Activated CD8-positive, alpha-beta memory T cell treated with anti-CD3 and anti-CD28 coated beads for 4 hours (primary cell): ENCODE results near the gene PTPN18.

Source experiments
- DNase-seq, 2 donors: peaks; one replicate each; pipeline ENCODE4 v3.0.0-alpha.2; 2020; ENCODE audit warnings: low read depth in 2 of 2

Gene PTPN18

GRCh38 chr2:130365075-130365474, 9.2 kb downstream of the PTPN18 start:
- DNase-seq, result no peak

DNA sequence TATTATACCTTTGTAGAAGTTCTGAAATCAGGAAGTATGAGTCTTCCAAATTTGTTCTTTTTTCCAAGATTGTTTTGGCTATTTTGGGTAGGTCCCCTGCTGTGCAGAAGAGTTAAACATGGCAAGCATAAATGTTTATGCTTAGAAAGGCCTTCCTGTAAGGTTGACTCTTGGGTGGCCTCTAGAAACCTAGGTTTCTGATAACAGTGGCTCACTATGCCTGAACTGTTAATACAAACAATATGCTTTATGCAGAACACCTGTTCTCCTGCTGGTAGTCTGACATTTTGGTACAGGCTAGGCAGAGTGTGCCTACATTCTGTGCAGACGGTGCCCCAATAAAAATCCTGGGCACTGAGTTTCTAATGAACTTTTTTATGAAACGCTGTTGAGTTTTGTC, 10.1 kb downstream of the PTPN18 start:
- no peak for DNase-seq

DNA sequence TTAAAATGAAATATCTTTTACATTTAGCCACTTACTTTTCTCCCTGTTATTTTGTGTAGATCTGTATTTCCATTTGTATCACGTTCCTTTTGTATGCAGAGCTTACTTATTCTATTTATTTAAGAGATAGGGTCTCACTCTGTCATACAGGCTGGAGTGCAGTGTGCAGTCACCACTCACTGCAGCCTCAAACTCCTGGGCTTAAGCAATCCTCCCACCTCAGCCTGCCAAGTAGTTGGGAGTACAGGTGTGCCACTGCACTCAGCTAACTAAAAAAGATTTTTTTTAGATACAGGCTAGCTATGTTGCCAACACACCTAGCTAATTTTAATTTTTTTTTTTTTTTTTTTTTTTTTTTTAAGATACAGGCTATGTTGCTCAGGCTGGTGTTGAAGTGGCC, 10.9 kb downstream of the PTPN18 start:
- no peak for DNase-seq

- no peak for DNase-seq
These were observed 12.9 kb downstream of the PTPN18 start for GRCh38 chr2:130368786-130369185.

DNA sequence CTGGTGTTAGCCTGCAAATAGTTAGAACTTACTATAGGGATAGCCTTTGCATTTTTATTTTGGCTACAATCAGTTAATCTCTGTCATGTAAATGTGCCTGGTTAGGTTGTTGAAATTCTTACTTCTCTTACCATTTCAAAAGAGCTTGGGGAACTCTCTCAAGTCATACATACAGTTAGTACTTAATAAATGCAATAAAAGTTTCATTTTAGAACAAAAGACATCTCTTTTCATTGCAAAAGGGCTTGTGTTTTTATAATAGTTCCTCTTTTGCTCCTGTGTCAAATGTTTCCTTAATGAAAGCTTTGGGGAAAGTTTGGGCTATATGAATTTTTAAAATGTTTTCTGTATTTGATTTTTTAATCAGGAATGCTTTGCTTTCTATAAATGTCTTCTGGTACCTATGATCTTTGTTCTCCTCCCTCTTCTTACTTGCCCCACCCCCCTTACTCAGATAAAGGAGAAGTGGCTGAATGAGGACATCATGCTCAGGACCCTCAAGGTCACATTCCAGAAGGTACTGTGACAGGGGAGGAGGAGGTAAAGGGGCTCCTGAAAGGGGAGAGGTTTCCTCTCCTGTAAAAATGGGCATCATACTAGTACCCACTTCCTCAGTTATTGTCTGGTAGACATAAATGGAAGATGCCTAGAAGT, 13.6 kb downstream of the PTPN18 start:
- DNase-seq, result no peak

GRCh38 chr2:130369965-130370341, 14.1 kb downstream of the PTPN18 start:
- DNase-seq, result no peak

DNA sequence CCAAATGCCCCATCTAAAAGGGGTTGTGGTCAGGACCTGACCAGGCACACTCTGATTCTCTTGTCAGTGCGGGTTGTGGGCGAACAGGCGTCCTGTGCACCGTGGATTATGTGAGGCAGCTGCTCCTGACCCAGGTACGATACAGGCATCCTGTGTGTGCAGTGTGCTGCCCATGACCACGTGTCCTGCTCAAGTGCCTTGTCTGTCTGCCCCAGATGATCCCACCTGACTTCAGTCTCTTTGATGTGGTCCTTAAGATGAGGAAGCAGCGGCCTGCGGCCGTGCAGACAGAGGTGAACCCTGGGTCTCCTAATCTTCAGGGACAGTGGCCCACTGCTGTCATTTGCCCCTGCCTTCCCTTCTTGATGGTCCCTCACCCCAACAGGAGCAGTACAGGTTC, 14.6 kb downstream of the PTPN18 start:
- DNase-seq, result no peak

DNA sequence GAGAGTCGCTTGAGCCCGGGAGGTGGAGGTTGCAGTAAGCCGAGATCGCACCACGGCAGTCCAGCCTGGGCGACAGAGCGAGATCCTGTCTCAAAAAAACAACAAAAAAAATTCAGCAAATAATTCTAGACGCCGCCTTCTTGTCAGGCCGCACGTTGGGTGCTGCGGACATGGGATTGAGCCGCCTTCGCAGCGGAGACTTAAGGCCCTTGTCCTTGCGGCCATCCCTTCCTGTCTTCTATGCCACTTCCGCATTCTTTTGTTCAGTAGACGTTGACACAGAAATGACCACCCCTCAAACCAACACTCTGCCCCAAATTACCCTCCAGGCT, 15.8 kb downstream of the PTPN18 start:
- no peak for DNase-seq

GRCh38 chr2:130372055-130372832, 16.4 kb downstream of the PTPN18 start:
- peak; percentile 18 to 31 for DNase-seq

GRCh38 chr2:130372833-130373807, 17.3 kb downstream of the PTPN18 start:
- no peak for DNase-seq

DNA sequence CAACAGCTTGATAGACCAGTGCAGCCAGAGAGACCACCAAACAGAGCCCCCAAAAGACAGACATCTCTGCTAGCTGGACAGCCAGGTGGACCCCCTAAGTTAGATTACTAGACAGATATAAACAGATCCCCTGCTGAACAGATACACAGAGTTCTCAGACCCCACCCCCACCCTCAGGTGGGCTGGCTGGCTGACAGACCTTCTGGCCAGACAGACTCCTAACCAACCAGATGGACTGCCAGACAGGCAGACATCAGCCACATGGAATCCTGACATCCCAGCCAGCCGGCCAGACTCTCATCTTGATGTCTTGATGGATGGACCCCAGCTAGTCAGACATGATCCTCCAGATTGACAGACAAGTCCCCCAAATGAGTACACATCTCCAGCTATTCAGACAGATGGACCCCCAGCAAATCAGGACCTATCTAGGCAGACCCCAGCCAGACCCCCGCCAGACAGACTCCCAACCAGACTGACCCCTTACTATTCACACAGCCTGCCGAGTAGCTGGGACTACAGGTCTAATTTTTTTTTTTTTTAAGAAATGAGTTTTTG, 18.0 kb downstream of the PTPN18 start:
- no peak for DNase-seq

DNA sequence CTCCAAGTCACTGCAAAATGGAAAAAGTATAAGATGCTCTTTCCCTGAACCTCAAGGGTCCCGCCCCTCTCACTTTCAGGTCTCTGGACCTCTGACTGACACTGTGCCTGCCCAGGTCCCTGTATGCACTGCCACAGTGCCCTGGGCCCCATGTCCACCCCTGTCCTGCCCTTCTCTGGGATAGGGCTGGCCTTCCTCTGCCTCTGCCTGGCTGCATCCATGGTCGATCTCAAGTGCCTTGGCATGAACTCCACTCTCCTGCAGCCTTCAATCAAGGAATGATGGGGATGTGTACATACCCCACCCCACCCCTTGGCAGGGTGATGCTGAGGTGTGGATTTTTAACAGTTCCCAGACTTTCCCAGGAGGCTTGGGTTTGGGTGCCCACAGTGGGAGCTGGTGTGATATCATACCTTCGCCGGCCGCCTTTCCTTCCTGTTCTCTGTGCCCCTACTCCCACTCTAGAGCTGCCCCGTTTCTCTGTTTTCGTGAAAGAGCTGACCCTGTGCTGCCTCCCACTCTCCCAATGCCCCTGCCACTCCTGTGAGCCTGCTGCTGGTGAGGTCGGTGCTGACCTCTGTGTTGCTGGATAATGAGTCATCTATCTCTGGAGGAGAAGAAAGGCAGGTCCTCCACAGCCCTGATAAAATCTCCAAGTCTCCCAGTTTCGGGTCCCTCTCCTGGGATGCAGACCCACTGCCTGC, 18.9 kb downstream of the PTPN18 start:
- DNase-seq, result no peak

DNA sequence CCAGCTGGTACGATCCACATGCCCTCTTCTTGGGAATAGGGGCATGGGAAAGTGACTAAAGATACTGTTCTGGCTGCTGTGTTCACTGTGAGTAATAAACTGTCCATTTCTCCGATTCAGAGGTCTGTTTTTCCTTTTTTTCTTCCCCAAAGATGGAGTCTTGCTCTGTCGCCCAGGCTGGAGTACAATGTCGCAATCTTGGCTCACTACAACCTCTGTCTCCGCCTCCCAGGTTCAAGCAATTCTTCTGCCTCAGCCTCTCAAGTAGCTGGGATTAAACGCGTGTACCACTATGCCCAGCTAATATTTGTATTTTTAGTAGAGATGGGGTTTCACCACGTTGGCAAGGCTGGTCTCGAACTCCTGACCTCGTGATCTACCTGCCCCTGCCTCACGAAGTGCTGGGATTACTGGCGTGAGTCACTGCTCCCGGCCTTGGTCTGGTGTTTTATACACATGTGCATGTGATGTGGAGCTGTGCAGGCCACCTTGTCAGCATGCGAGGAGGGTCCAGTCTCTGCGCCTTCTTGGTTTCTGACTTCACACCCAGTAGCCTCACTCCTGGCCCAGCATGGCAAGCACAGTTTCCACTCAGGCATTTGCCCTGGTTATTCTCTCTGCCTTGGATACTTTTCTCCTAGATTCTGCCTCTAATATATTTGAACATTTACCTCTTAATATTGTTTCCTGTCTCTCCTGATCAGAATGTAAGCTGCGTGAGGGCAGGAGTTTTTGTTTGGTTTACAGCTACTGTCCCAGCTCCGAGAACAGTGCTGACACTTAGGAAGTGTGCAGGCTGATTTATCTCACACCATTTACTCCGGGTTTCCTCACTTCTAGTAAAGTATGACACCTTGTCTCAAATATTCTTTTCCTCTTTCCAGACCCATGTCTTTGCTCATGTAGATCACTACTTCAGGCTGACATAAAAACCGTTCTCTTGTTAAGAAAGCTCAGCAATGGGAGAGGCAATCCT, 19.7 kb downstream of the PTPN18 start:
- DNase-seq, result no peak

- DNase-seq, result no peak
These were observed 20.8 kb downstream of the PTPN18 start for GRCh38 chr2:130376433-130377293.

- DNase-seq, result no peak
These were observed 21.6 kb downstream of the PTPN18 start for GRCh38 chr2:130377491-130377890.

GRCh38 chr2:130378206-130378897, 22.5 kb downstream of the PTPN18 start:
- no peak for DNase-seq

DNA sequence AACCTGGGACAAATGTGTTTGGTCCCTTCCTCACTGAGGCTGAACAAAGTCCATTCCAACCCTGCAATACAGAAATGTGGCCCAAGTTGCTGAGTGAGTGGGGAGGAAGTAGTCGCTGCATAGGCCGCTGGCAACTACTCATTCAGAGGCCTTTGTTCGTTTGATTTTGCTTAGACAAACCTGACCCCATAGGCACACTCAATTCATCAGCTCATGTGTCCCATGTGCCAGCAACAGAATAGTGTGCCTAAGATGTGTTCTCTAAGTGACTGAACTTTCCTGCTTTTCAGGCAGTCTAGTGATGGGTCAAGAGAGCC, 23.0 kb downstream of the PTPN18 start:
- DNase-seq, result no peak

- DNase-seq, result no peak
These were observed 24.5 kb downstream of the PTPN18 start for GRCh38 chr2:130380096-130380934.
